WERI-Rb-1 (cell line): Measurements from ENCODE around the gene MNAT1.

Experiments used
- DNase-seq: peaks from one replicate; pipeline ENCODE4 v3.0.0-alpha.2; 2020
- H3K27ac ChIP-seq: fragments of 250-450 bp; sonication (Bioruptor Pico); 2 replicates; pipeline ENCODE4 v1.5.1; 2020; ENCODE audit warnings: mild to moderate bottlenecking, moderate library complexity
- H3K27me3 ChIP-seq: fragments of 250-450 bp; sonication (Bioruptor Pico); 2 replicates; pipeline ENCODE4 v1.5.1; 2021; ENCODE audit warnings: mild to moderate bottlenecking, low read depth, moderate library complexity; ENCODE audit not compliant: insufficient read depth, severe bottlenecking
- H3K36me3 ChIP-seq: fragments of 250-450 bp; sonication (Bioruptor Pico); 2 replicates; pipeline ENCODE4 v1.5.1; 2020; ENCODE audit warnings: mild to moderate bottlenecking, moderate library complexity
- H3K4me3 ChIP-seq: 2 replicates; pipeline ENCODE4 v1.5.1; 2011; ENCODE audit warnings: low read depth, mild to moderate bottlenecking, control low read depth, low read length
- H3K9me3 ChIP-seq: fragments of 250-450 bp; sonication (Bioruptor Pico); 2 replicates; pipeline ENCODE4 v1.5.1; 2021; ENCODE audit warnings: mild to moderate bottlenecking, moderate library complexity; ENCODE audit not compliant: severe bottlenecking
- TF ChIP-seq, protein P1 (sequence below): IDR thresholded peaks from 2 replicates; pipeline ENCODE4 v1.5.1; 2011; ENCODE audit warnings: low read depth, mild to moderate bottlenecking, control low read depth, inconsistent platforms, low read length

Gene MNAT1

DNA sequence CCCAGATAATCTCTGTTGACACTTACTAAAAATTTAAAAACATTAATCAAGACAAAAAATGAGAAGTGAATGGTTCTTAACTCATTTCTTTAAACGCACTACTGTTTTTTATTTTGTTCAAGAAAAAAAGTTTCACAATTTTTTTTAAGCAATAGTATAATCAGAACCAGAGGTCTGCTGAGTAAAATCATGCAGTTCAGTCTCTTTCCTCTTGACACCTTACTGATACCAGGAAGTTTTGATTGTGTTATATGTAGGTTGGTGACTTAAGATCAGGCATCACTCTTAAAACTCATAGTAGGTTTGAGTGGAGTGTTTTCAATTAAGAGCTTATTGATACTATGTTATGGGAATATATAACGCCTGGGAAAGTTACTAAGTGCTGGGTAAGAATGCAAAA is 125.0 kb downstream of the MNAT1 start:
- no peak for DNase-seq
- TF ChIP-seq, protein P1, sequence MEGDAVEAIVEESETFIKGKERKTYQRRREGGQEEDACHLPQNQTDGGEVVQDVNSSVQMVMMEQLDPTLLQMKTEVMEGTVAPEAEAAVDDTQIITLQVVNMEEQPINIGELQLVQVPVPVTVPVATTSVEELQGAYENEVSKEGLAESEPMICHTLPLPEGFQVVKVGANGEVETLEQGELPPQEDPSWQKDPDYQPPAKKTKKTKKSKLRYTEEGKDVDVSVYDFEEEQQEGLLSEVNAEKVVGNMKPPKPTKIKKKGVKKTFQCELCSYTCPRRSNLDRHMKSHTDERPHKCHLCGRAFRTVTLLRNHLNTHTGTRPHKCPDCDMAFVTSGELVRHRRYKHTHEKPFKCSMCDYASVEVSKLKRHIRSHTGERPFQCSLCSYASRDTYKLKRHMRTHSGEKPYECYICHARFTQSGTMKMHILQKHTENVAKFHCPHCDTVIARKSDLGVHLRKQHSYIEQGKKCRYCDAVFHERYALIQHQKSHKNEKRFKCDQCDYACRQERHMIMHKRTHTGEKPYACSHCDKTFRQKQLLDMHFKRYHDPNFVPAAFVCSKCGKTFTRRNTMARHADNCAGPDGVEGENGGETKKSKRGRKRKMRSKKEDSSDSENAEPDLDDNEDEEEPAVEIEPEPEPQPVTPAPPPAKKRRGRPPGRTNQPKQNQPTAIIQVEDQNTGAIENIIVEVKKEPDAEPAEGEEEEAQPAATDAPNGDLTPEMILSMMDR: no peak
- H3K27me3 ChIP-seq: no peaks in the 10 kb centered on the region
- no peak overlapping the region for H3K4me3 ChIP-seq
- no peaks in the 10 kb centered on the region for H3K9me3 ChIP-seq
- H3K36me3 ChIP-seq: no peaks in the 10 kb centered on the region; the same call in 1 of the 2 replicates
- H3K27ac ChIP-seq: no peak overlapping the region

DNA sequence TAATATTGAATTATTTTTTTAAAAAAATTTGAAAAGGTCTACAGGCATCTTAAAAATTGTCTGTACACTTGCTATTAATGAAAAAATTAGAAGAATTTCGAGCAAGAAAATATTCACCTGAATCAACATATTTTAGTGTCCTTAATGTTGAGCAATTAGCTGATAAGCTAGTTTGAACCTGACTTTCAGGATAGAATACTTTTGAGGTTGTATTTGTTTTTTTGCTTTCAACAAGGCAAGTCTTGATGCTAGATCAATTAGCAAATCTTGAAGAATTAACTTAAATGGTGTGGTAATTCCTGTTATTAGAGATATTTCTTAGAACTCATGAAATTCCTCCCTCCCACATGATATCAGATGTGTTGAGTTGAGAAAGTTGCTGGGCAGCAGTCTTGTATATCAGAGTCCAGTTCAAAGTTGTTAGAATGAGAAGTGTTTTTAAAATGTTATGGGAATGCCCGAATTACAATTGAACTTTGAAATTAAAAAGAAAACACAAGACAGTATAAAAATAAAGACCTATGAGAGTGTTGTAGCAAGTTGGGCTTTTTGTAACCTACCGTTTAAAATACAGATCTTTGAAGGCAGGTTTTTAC is 127.1 kb downstream of the MNAT1 start:
- no peaks in the 10 kb centered on the region for H3K27me3 ChIP-seq
- H3K4me3 ChIP-seq: no peak overlapping the region
- H3K36me3 ChIP-seq: no peaks in the 10 kb centered on the region; the same call in 1 of the 2 replicates
- TF ChIP-seq, protein P1: no peak
- H3K9me3 ChIP-seq: no peaks in the 10 kb centered on the region
- H3K27ac ChIP-seq: no peak overlapping the region
- DNase-seq: no peak

DNA sequence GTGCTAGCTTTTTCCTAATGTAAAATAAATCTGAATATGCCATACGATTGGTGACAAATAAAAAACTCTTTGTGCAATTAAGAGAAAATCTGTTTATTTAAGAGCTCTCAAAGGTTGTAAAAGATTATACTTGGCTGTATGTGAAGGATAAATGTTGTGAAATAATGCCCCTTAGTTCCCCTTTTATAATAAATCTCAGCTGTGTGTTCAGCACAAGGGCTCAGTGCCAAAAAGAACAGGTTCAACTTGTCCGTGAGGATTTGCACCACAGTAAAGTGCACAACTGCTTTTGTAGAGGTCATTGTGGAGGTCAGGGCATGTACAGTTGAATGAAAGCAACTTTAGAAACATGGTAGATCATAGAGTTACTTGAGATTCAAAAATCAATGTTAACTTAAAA is 127.7 kb downstream of the MNAT1 start:
- no peaks in the 10 kb centered on the region for H3K27me3 ChIP-seq
- H3K9me3 ChIP-seq: no peaks in the 10 kb centered on the region
- no peak overlapping the region for H3K27ac ChIP-seq
- no peaks in the 10 kb centered on the region; the same call in 1 of the 2 replicates for H3K36me3 ChIP-seq
- DNase-seq: no peak
- H3K4me3 ChIP-seq: no peak overlapping the region
- TF ChIP-seq, protein P1: no peak

DNA sequence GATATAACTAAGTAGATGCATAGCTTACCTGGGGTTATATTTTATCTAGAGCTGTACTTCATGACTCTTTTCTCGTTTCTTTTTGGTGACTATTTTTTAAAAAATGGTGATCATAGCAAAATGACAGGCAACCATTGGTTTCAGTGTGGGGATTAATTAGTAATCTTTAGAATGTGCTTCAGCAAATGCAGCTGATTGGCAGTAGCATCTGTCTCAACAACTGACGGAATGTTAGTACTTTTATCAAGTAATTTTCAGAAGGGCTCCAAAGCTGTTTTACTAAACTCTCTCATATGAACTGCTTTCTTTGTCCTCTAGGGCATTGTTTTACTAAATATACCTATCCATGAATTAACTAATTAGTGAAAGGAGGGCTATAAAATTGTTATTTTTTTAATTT is 128.7 kb downstream of the MNAT1 start:
- no peaks in the 10 kb centered on the region; the same call in 1 of the 2 replicates for H3K36me3 ChIP-seq
- H3K27ac ChIP-seq: no peak overlapping the region
- no peak for DNase-seq
- TF ChIP-seq, protein P1: no peak
- no peaks in the 10 kb centered on the region for H3K27me3 ChIP-seq
- H3K9me3 ChIP-seq: no peaks in the 10 kb centered on the region
- H3K4me3 ChIP-seq: no peak overlapping the region

DNA sequence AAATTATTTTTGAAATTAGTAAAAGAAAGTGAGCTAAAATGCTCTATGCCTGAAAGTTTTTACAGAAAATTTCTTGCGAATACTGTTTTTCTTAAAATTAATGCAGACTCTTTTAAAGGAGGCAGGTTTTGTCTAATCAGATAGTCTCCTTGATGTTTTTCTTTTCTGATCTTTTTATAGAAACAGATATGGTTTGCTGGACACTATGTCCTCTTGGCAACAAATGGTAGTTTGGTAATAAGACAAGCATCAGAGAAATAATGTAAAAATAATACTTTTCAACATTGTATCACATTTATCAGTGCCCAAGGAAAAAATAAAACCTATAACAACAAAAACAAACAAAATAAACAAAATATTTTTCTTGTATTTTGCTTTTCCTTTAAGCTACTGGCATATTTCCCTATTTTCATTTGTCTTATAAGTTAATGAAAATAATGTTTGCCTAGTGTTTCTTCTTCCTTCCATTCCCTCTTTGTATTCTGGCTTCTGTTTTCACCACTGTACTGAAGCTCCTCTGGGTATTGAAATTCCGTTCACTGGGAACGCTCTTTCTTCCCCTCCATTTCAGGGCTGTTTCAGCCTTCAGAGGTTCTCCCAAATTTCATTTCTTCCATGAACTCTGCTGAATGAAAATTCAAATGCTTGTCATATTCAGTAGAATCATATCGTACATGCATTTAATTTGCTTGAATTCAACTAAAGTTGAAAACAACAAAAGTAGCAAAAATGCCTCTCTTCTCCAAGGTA is 131.0 kb downstream of the MNAT1 start:
- H3K27me3 ChIP-seq: no peaks in the 10 kb centered on the region
- H3K9me3 ChIP-seq: no peaks in the 10 kb centered on the region
- no peak overlapping the region for H3K4me3 ChIP-seq
- TF ChIP-seq, protein P1: no peak
- DNase-seq: no peak
- no peaks in the 10 kb centered on the region for H3K36me3 ChIP-seq
- no peak overlapping the region for H3K27ac ChIP-seq
